ELF-1 (cell line): ENCODE data around the gene ACTN3.
A peak's percentile ranks its signal among the peaks of the same experiment; 100 is the strongest.
"Not testable (repeated sequence)": the region's sequence is repeated elsewhere in the genome, so short reads cannot be mapped to it uniquely, and the experiment has no call there.

Source experiments
- DNase-seq: peaks from one replicate; pipeline ENCODE4 v3.0.0-alpha.2; 2016; ENCODE audit warnings: low read depth, low spot score

ACTN3 gene

DNA sequence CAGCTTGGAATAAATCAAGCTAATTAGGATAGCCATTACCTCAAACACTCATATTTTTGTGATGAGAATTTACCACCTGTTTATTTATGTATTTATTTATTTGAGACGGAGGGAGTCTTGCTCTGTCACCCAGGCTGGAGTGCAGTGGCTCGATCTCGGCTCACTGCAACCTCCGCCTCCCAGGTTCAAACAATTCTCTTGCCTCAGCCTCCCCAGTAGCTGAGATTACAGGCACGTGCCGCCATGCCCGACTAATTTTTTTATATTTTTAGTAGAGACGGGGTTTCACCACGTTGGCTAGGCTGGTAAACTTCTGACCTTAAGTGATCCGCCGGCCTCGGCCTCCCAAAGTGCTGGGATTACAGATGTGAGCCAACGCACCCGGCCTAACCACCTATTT lies 1.8 kb upstream of the ACTN3 start:
- DNase-seq: not testable (repeated sequence)

DNA sequence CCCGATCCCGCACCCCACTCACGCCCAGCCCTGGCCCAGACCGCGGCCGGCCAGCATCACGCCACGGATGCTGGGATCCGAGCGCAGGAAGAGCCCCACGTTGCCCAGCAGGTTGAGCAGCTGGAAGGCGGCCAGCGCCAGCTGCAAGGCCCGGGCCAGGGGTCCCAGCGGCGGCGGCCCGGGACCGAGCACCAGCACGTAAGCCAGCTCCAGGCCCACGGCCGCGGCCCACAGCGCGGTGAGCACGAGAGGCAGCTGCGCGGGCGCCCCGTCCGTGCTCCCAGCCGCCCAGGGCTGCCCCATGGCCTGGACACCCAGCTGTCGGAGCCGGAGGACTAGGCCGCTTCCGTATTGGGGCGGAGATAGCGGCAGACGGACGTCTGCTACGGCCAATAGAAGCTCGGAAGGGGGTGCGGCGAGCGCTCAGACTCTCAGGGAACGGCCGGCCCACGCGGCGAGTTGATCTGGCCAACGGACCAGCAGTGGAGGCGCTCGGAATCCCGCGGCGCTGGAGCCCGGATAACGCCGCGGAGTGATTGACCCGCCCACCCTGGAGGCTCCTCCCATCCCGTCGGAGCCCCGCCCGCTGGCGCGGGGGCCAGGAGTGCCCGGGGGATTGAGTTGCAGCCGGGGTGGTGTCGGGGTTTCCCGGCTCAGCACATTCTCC lies 869 bp upstream of the ACTN3 start, which contains the start of gene ZDHHC24:
ZDHHC24 (minus strand) TSS at position 348 of the 667 bp plus-strand sequence; CDS start at position 303, 45 bp downstream.
- DNase-seq: peak; percentile 97

DNA sequence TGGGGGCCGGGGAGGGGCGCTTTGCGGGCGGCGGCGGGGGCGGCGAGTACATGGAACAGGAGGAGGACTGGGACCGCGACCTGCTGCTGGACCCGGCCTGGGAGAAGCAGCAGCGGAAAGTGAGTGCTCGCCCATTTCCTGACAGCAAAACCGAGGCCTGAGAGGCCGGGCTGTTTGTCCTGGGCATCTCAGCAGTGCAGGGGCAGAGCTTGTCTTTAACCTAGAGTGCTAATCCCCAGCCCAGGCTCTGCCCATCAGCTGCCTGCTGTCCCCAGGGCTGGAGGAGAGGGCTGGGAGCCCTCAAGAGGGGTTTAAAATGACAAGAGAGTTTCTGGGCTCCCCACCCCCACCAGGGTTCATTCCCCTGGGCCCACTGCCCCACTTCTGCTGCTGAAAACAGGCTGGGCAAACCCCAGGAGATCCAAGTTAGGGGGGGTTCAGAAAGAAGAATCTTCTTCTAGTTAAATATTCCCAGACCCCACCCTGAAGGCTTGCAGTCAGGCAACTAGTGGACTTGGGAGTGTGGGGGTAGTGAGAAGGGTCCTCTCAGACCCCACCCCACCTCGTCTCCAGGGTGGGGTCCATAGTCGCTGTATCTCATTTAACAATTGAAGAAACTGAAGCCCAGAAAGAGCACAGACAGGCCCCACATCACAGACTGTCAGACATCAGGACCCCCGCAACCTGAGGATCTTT lies 411 bp downstream of the ACTN3 start:
- no peak for DNase-seq

DNA sequence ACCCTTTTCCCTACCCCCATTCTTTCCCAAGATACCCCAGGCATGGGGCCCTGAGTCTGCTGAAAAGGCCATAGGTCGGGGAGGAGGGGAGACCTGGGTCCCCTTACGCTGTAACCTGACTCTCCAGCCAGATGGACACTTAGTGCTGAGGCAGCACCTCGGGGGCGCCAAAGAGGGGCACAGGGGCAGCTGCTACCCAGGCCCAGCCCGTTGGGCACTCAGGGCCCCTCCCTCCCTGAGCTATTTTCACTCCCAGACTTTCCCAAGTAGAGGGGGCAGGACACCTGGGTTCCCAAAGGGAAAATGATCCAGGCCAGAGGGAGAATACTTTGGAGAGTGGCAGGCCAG lies 933 bp downstream of the ACTN3 start:
- DNase-seq: no peak

DNA sequence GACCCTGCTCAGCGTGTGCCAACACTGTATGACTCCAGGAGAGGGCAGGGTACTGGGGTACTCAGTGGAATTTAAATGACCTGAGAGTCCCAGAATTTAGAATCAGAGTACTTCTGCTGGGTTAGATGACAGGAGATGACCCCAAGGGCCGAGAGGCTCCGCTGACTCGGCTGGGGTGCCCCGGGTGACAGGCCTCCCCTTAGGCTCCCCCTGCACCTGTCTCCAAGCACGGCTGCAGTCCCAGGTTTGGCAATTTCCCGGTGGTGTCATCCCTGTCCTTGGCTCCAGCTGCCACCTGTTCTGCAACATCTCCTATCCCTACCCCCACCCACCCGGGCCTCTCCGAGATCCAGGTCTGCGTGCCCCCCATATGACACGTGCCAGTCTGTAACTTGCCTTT lies 1.3 kb downstream of the ACTN3 start:
- DNase-seq: no peak

DNA sequence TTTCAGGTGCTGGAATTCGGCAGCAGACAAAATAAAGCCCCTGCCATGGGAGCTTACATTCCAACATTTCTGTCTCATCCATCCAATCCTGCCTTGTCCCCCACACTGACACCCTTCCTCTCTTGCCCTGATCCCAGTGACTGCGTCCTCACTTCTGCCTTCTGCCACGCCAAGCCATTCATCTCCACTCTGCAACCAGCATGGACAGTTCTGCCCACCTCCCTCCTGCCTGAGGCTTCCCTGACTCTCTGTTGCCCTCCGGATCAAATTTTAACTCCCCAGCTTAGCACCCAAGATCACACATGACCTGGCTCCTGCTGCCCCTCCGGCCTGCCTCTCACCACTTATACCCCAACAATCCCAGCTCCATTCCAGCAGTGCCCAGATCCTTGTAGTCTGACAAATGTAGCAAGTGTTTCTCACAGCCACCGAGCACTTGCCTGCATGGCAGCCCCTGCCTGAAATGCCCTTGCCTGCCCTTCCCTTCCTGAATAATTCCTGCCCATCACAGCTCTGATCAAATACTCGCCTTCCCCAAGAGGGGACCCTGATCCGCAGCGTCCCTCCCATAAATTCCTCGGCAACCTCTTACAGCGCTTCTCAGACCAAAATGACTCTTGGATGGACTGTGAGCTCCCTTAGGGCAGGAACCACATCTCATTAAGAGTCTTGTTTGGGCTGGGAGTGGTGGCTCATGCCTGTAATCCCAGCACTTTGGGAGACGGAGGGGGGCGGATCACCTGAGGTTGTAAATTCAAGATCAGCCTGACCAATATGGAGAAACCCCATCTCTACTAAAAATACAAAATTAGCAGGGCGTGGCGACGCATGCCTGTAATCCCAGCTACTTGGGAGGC lies 2.3 kb downstream of the ACTN3 start:
- peak; percentile 74 for DNase-seq

DNA sequence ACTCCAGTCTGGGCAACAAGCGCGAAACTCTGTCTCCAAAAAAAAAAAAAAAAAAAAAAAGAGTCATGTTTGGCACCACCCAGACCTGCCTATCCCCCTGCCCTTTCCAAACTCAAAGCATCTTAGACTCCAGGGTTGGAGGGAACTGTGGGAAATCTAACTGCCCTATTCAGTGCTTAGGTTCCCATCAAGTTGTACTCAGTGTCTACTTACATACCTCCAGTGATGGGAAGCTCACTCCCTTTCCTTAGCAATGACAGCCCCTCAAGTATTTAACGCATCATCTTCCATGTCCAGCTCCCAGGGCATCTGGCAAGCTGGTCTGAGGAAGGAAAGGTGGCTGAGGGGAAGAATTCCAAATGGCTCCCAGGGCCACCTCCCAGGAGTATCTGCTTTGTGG lies 3.0 kb downstream of the ACTN3 start:
- no peak for DNase-seq

DNA sequence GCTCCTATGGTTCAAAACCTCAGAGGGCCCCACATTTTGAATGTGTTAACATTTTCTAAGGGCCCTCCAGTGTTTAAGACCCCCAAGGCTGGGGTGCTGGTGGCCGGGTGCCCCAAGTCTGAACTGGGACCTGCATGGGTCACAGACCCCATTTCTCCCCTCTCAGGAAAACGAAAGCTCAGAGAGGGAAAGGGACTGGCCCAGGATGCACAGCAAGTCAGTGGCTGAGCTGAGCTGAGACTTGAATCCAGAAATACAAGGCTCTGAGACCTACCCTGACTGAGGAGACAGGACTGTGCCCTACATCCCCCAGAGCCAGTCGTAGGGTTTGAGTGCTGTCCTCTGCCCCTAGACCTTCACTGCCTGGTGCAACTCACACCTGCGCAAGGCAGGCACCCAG lies 4.2 kb downstream of the ACTN3 start:
- DNase-seq: no peak

DNA sequence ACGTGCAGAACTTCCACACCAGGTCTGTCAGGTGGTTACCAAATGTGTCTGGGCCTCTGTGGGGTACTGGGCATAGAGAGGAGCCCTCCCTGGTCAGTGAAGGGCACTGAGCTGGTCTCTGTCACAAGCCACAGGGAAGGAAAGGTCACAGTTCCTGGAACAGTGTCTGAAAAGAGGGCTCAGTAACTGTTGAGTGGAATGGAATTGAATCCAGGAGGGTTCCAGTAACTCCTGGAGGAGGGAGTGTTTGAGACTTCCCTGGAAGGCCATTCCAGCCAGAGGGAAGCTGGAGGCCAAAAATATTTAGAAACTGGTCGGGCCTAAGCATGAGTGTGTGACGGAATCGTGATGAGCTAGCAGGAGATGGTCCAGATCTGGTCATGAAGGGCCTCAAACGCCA lies 7.9 kb downstream of the ACTN3 start:
- DNase-seq: no peak

DNA sequence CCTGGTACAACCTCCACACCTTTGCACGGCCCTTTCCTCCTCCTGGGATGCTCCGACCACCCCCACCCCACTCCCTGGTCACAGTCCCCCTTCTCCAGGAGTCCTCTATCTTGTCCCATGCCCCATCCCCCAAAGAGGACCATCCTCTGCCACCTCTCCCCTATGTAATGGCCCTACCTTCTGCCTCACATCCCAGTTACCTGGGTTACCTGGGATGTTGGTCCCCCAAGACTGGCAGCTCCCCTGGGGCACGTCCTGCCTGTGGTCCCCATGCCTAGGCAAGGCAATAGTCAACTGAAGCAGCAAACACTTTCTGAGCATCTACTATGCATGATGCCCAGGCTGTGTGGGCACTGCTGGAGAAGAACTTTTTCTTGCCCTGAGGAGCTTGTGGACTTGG lies 8.7 kb downstream of the ACTN3 start:
- DNase-seq: no peak

DNA sequence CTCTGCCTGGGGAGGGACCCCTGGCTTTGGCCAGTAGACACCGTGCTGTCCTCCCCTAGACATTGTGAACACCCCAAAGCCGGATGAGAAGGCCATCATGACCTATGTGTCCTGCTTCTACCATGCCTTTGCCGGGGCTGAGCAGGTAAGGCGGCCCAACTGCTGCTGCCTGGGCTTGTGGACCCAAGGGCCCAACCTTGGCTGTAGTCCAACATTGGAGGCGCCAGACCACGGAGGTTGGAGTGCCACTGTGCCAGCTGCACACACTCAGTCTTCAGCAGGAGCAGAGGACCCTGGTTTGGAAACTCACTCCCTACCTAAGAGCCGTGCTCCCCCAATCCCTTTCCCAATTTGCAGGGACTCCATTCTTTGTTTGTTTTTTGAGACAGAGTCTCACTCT lies 9.4 kb downstream of the ACTN3 start:
- DNase-seq: no peak

DNA sequence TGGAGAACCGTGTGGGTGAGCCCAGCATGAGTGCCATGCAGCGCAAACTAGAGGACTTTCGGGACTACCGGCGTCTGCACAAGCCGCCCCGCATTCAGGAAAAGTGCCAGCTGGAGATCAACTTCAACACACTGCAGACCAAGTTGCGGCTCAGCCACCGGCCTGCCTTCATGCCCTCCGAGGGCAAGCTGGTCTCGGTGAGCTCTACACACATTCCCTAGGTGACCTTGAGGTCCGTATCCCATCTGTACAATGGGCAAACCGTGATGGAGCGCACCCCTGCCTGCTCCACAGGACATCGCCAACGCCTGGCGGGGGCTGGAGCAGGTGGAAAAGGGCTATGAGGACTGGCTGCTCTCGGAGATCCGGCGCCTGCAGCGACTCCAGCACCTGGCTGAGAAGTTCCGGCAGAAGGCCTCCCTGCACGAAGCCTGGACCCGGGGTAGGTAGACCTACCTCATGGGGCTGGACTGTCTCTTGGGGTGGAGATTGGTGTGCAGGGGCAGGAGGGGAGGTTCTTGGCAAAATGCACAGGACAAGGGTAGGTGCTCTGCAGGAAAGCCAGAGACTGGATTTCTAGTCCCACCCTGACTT lies 11.1 kb downstream of the ACTN3 start:
- DNase-seq: no peak

DNA sequence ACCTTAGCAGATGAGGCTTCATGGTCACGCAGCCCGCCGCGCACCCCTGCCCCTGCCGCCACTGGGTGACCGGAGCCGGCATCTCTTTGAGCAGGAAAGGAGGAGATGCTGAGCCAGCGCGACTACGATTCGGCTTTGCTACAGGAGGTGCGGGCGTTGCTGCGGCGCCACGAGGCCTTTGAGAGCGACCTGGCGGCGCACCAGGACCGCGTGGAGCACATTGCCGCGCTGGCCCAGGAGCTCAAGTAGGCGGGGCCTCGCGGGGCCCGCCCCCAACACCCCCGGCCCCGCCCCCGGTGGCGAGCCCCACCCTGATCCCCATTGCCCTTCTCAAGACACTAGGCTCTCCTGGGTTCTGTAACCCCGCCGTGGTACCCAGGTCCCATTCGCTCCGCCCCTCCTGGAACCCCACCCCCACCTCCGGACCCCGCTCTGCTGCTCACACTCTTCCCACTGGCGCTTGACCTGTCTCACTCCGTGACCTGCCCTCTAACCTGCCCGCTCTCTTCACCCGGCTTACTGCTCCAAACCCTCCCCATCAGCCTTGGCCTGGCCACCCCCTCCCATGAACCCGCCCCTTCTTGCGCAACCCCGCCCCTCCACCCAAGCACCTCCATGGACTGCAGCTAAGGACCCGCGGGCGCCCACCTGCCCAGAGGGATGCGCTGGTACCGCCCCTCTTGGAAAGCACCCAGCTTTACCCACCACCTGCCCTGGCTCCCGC lies 12.6 kb downstream of the ACTN3 start:
- no peak for DNase-seq

DNA sequence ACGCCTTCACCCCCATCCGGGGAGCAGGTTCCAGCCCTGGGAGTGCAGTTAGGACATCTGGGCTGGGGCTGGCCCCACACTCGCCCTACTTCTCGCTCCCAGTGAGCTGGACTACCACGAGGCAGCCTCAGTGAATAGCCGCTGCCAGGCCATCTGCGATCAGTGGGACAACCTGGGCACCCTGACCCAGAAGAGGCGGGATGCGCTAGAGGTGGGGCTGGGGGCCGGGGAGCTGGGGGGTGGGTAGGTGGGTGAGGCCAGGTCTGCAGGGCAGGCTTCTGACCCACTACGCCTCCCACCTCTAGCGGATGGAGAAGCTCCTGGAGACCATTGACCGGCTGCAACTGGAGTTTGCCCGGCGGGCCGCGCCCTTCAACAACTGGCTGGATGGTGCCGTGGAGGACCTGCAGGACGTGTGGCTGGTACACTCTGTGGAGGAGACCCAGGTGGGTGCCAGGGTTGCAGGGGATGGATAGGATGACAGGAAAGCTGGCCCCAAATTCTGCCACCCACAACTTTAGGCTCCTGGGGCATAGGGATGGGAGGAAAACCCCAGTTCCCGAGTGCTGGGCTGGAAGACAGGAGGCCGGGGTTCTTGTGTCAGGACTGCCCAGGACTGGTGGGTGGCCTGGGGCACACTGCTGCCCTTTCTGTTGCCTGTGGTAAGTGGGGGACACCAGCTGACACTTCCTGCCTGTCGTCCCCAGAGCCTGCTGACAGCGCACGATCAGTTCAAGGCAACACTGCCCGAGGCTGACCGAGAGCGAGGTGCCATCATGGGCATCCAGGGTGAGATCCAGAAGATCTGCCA lies 13.4 kb downstream of the ACTN3 start:
- DNase-seq: no peak

DNA sequence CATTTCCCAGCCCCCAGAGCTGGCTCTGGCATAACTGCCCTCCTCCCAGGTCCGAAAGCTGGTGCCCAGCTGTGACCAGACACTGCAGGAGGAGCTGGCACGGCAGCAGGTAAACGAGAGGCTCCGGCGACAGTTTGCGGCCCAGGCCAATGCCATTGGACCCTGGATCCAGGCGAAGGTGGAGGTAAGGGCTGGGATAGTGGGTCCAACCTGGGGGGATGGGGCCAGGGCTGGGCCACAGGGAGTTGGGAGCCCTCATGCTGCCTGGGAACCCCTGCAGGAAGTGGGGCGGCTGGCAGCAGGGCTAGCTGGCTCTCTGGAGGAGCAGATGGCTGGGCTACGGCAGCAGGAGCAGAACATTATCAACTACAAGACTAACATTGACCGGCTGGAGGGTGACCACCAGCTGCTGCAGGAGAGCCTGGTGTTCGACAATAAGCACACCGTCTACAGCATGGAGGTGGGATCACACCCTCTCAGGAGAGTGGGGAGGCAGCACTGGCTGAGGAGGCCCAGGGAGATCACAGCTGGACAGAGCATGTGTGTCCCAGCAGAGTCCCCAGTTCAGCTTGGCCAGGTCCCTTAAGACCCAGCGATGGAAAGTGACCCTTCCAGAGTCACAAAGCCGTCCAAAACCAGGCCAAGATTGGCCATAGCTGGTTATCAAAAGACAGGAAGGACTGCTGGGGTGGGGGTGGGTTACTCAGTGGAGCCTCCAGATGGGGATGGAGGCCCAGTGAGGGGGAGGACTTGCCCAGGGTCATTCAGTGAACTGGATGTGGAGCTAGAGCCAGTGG lies 14.7 kb downstream of the ACTN3 start:
- DNase-seq: no peak

DNA sequence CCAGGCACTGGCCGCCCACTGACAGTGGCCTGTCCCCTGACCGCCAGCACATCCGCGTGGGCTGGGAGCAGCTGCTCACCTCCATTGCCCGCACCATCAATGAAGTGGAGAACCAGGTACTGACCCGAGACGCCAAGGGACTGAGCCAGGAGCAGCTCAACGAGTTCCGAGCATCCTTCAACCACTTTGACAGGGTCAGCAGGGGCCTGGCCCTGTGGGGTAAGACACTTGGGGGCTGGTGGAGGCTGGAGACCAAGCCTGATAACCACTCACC lies 15.2 kb downstream of the ACTN3 start:
- no peak for DNase-seq

DNA sequence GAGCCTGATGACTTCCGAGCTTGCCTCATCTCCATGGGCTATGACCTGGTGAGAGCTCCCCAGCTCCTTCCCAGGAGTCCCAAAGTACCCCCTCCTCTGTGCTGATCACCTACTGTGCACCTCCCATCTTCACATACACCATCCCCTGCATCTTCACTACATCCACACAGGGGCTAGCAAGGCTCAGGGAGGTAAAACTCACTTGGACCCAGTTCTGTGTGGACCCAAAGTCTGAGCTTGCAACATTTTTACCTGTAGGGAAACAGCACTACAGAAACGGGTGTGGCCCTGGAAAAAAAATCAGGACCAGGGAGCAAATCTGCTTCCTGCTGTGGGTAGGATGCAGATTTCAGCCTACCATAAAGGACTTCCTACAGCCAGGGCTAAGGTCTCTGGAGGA lies 15.6 kb downstream of the ACTN3 start:
- no peak for DNase-seq

DNA sequence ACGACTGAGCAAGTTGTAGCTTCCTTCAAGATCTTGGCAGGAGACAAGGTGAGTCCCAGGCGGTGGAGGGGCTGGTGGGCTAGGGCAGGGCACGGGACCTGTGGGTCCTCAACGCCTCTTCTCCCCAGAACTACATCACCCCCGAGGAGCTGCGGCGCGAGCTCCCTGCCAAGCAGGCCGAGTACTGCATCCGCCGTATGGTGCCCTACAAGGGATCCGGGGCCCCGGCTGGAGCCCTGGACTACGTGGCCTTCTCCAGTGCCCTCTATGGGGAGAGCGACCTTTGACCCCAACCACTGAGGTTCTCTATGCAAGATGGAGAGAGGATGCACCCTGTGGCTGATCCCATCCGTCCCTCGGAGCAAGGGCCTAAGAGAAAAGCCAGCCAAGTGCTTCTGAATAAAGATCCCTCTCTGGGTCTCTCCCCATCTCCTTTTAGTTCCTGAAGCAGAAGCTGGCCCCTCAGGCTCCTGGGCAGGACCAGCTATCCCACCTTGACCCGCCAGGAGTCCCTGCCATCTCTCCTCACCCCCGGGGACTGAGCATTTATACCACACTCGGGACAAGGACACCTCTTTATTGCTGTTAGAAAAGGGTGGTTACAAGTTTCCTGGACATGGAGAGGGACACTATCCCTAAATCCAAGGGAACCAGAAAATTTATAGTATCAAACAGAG lies 16.3 kb downstream of the ACTN3 start:
- no peak for DNase-seq

DNA sequence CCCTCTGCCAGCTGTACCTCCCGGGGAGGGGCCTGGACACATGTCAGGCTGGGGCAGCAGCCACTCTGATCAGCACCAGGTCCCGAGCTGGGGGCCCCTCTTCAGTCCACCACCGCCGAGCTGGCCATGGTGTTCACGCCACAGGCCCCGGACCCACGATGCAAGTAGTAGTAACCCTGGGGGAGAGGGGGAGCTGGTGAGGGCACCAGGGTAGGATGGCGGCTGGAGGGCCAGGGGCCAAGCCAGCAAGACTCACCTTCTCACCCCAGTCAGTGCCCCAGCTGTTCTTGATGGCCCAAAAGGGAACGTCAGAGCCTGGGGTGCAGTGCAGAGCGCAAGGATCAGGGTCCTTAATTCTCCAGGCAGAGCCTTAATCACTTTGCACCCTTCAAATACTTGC lies 17.1 kb downstream of the ACTN3 start:
- no peak for DNase-seq

DNA sequence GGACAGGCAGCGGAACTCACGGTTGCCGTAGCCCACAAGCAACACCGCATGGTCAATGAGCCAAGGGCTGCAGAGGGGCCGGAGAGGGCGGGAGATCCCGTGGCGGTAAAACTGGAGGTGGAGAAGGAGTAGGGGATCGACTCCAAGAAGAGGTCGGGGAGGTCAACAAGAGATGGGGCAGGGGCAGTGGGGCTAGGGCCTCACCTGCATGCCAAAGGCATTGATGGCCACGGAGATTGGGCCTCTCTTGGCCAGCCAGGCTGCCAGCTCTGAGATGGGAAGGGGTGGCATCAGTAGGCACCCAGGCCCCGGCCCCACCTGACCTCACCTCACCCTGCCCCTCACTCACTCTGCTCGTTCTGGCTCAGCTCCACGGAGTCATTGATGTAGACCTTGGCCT lies 17.8 kb downstream of the ACTN3 start:
- no peak for DNase-seq
